ENCODE results near the gene SIGLEC10.

DNA sequence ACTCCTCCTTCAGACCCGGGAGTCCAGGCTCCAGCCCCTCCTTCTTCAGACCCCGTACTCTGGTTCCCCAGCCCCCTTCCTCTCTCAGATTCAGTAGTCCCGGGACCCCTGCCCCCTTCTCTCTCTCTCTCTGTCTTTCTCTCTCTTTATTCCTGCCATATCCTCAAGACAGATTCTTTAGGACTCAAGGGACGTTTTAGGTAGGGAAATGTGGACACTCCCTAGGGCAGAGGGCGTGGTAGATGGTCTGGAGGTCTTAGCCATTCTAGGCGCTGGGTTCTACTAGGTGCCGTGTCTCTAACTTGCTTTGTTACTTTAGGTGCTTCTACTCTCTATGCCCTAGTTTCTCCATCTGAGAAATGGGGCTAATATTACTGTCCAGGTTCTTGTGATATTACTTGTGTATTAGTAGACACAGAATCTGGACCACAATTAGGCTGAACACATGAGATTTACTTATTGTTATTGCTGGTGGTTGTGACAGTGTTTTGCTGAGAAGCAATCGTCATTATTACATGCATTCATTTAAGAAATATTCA is 26.3 kb downstream of the SIGLEC10 start:
- TF ChIP-seq EZH2 (IDR thresholded peaks at IDR 0.05; ENCODE audit: low read length) = no peak
- TF ChIP-seq, protein P1, sequence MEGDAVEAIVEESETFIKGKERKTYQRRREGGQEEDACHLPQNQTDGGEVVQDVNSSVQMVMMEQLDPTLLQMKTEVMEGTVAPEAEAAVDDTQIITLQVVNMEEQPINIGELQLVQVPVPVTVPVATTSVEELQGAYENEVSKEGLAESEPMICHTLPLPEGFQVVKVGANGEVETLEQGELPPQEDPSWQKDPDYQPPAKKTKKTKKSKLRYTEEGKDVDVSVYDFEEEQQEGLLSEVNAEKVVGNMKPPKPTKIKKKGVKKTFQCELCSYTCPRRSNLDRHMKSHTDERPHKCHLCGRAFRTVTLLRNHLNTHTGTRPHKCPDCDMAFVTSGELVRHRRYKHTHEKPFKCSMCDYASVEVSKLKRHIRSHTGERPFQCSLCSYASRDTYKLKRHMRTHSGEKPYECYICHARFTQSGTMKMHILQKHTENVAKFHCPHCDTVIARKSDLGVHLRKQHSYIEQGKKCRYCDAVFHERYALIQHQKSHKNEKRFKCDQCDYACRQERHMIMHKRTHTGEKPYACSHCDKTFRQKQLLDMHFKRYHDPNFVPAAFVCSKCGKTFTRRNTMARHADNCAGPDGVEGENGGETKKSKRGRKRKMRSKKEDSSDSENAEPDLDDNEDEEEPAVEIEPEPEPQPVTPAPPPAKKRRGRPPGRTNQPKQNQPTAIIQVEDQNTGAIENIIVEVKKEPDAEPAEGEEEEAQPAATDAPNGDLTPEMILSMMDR (optimal IDR thresholded peaks at IDR 0.05 in 1 of 3, IDR thresholded peaks at IDR 0.05 in 1 of 3, conservative IDR thresholded peaks at IDR 0.05 in 1 of 3; ENCODE audit: extremely low read depth in 1 of 3, insufficient read depth in 2 of 3, low read length in 3 of 3) = no peak
